Activated CD4-positive, alpha-beta T cell treated with anti-CD3 and anti-CD28 coated beads, Interleukin-2, amount 50 U/mL, for 48 hours (primary cell): ENCODE data around the gene SETDB1.

Source experiments
- DNase-seq, 2 experiments: peaks; one replicate each; pipeline ENCODE4 v3.0.0-alpha.2; 2020

SETDB1 gene

GRCh38 chr1:150976879-150977694, 50.9 kb downstream of the SETDB1 start:
- DNase-seq = peak; percentile 84 to 90

DNA sequence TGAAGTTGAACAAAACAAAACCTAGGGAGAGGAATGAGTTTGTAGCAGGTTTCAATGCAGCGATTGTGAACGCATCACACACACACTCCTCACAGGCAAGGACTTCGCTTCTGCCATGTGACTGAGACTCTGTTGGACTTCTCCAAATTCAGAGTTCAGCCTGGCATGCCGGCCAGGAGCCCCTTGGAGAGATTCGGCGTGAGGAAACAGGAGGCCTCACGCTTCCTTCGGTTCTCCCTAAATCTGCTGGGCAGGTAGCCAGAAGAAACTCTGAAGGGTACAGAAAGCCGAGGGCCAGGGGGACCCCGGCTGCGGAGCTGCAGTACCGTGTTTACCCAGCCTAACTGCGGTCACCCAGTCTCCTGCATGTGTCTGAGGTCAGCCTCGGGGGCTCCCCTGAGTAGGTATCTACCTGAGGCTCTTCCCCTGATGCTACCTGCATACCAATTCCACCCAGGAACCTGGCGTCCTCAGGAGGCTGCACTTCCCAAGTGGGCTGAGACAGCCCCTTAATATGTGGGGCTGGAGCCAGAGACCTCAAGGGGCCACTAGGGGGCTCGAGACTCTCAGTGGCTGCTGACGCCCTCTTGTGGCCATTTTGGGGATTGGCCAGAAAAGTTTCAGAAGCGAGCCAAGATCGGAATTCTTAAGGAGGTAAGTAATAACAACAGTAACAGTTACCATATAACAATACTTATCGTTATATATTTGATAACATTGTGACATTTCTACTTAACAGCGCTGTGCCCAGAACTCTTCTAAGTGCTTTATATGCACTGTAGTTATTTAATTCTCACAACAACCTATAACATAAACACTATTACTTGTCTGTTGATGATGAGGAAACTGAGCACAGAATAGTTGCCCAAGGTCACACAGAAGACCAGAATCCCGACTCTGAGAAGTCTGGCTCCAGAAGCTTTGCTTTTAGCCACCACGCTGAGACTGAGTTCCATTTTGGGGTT, 53.2 kb downstream of the SETDB1 start:
- peak; percentile 91 to 93 for DNase-seq

DNA sequence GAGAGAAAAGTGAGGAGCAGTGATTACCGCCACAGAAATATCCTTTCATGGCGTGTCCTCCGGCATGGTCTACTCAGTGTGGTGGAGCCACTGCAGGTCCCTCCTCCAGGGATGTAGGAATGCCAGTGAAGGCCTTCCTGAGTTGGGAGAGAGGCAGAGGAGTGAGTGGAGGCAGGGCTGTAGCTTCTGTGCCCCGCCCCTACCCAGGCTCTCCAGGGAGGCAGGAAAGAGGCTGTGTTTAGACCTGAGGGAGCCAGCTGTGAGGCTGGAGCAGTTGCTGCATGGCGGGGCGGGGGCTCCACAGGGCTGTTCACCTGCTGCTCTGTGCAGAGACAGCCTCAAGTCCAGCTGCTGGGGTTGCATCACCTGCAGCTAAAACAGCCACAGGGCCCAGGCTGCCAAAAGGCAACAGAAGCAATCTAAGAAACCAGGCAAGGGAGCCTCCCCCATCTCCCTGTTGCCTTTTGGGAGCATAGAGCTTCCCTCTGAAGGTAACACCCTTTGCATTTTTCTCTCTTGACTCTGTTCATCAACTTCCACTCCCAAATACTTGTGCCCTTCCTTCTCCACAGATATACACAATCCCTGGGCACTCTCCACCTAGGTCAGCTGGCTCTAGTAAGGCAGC, 55.1 kb downstream of the SETDB1 start:
- no peak for DNase-seq

GRCh38 chr1:150981805-150982712, 55.9 kb downstream of the SETDB1 start, which contains the start of gene ANXA9:
ANXA9 (plus strand) TSS chr1:150982292; CDS start chr1:150983106, 814 bp downstream.
- no peak for DNase-seq

DNA sequence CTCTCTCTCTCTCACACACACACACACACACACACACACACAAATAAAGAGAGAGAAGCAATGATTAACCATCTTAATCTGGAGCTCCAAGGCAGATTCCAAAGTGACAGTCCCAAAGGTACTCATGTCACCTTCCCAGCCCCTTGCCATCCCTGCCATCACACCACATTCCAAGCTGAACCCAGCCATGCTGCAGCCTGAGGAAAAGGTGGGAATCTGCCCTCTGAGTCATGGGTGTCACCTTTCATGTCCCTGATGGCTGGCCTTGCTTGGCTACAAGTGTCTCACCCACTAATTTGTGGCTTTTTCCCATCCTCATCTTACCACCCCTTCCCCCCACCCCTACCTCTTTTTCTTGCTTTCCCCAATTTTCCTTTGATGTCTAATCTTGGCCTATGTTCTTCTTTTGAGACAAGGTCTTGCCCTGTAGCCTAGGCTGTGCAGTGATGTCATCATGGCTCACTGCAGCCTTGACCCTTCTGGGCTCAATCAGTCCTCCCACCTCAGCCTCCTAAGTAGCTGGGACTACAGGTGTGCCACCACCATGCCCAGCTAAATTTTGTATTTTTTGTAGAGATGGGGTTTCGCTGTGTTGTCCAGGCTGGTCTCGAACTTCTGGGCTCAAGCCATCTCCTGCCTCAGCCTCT, 59.1 kb downstream of the SETDB1 start:
- DNase-seq = no peak

DNA sequence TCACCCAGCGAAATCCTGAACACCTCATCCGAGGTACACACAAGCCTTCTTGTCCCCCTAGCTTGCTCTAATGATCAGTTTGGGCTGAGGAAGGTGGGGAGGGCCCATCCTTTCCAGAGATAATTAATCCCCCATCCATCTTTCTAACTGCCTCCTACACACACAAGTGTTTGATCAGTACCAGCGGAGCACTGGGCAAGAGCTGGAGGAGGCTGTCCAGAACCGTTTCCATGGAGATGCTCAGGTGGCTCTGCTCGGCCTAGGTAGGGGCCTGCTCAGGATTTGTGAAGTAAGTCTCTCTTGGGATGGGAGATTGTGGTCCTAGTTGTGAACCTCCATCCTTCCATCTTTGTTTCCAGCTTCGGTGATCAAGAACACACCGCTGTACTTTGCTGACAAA, 61.8 kb downstream of the SETDB1 start:
- no peak for DNase-seq

GRCh38 chr1:150992626-150993025, 66.5 kb downstream of the SETDB1 start:
- DNase-seq = no peak

DNA sequence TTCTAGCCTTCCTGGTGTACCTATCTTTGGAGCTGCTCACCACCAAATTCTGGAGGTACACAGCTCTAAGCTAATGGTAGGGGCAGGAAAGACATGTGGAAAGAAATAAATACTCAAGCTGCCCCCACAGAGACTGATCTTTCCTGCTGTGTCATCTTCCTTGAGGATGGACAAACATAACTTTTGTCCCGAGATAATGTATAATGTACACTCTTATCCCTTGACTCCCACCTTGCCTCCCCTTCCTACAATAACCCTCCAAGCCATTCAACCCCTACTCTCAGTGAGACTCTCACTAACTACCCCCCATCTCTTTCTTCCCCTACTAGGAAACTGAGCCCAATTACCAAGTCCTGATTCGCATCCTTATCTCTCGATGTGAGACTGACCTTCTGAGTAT, 68.1 kb downstream of the SETDB1 start:
- no peak for DNase-seq

GRCh38 chr1:150995460-150995859, 69.3 kb downstream of the SETDB1 start:
- DNase-seq = no peak

GRCh38 chr1:150995896-150996295, 69.7 kb downstream of the SETDB1 start:
- no peak for DNase-seq

- no peak for DNase-seq
Observed at GRCh38 chr1:150997126-150997872, 71.1 kb downstream of the SETDB1 start.

GRCh38 chr1:150997949-150998348, 71.8 kb downstream of the SETDB1 start:
- no peak for DNase-seq

DNA sequence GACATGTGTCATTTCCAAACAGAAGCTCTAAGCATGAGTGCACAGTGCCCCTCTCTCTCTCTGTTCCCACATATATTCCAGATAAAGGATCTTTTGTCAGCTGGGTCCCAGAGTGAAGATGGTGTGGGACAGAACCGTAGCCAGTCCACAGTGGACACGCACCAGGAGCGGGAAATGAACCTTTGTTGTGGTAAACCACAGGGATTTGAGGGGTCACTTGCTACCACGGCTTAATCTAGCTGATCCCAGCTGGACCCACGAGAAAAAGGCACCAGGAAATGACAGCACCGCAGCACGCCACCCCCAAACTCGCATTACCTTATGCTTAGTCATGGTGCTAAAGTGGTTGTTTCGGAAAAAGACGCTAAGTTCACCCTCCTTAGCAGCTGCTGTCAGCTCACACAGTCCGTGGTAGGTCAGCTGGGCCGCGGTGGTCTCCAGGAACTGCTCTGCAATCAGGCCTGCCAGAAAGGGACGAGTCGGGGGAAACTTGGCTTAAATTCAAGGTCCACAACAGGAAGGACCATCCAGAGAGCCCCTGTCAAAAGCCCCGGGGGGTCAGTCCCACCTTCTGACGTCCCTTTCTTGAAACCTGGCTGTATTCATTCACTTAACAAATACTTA, 73.0 kb downstream of the SETDB1 start:
- DNase-seq = no peak

GRCh38 chr1:150999926-151000325, 73.8 kb downstream of the SETDB1 start:
- DNase-seq = no peak

DNA sequence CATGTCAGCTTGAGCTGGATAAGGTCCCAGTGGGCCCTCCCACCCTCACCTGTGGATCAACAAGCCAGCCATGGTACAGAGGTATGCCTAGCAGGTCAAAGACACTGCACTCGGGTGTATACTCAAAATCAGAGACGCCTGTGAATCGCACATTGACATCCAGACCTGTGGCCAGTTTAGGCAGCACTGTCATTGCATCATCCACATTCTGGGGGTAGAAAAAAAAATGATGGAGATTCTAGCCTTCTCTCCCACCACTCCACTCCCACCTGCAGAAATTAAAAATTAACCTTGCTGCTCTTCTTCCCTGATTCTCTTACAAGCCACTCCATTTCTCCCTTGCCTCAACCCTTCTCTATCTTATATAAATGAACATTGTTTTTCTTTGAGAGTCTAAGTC, 74.2 kb downstream of the SETDB1 start:
- no peak for DNase-seq

DNA sequence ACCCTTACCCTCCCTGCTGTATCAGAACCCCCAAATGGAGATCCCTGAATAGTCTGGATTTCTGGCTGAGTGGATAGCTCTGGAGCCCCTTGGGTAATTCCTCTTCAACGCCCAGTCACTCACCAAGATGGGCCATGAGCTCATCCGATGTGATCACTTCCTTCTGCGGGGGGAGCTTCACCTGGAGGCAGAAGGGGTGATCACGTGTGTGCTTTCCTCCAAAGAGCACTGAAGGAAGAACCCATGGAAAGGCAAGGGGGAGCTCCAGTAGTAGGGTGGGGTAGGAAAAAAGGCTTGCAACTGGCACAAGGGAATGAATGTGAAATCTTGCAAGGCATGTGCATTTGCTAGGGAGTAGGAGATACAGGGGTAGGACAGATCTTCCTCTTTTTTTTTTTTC, 75.4 kb downstream of the SETDB1 start:
- no peak for DNase-seq

GRCh38 chr1:151002051-151002450, 75.9 kb downstream of the SETDB1 start:
- DNase-seq = no peak

DNA sequence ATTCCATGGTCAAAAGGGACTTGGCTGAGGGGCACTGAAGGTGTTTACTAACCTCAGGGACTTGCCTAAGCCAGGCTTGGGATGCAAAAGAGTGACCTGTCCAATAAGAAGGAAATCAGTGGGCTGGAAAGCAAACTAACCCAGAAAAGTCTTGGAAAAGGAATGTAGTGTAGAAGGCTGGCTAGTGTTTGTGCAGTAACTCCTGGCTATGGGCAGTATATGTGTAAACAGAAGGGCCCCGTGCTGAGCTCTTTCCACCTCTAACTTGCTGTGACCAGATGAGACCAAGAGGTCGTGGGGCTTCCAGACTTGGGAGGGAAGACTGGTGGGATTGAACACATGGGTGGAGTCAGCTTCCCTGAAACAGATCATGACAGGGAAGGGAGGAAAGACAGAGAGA, 76.4 kb downstream of the SETDB1 start:
- no peak for DNase-seq

GRCh38 chr1:151003180-151003579, 77.0 kb downstream of the SETDB1 start:
- DNase-seq = no peak

- no peak for DNase-seq
Observed at GRCh38 chr1:151005729-151006319, 79.7 kb downstream of the SETDB1 start.
